H9 (cell line): Measurements from ENCODE around the gene ASPHD1. TPM values are rescaled to one million over a fixed set of nuclear protein-coding genes. Genes with fewer than 3 reads are reported as not detected.
A peak's percentile ranks its signal among the peaks of the same experiment; 100 is the strongest.

Source experiments
- DNase-seq: peaks from one replicate; pipeline ENCODE4 v3.0.0-alpha.2; 2017
- H2AFZ ChIP-seq: one replicate; pipeline ENCODE4 v1.6.1; 2013; ENCODE audit warnings: mild to moderate bottlenecking, low read length, control low read depth, moderate library complexity
- H2AK5ac ChIP-seq: 2 replicates; pipeline ENCODE4 v1.6.1; 2013; ENCODE audit warnings: low read length, control low read depth, mixed read lengths; ENCODE audit not compliant: insufficient read length
- H2BK120ac ChIP-seq: one replicate; pipeline ENCODE4 v1.6.1; 2013; ENCODE audit warnings: low read depth, mild to moderate bottlenecking, low read length, control low read depth, inconsistent platforms; ENCODE audit not compliant: poor library complexity, severe bottlenecking
- H2BK12ac ChIP-seq: 2 replicates; pipeline ENCODE4 v1.6.1; 2013; ENCODE audit warnings: low read length, control low read depth, mixed read lengths, low read depth; ENCODE audit not compliant: insufficient read length
- H2BK15ac ChIP-seq: 2 replicates; pipeline ENCODE4 v1.6.1; 2013; ENCODE audit warnings: low read depth, low read length, control low read depth
- H2BK20ac ChIP-seq: one replicate; pipeline ENCODE4 v1.6.1; 2013; ENCODE audit warnings: low read depth, mild to moderate bottlenecking, low read length, control low read depth, inconsistent platforms; ENCODE audit not compliant: poor library complexity, severe bottlenecking
- H2BK5ac ChIP-seq: 2 replicates; pipeline ENCODE4 v1.6.1; 2013; ENCODE audit warnings: low read length, control low read depth, mixed read lengths; ENCODE audit not compliant: insufficient read length
- H3K14ac ChIP-seq: 2 replicates; pipeline ENCODE4 v1.6.1; 2013; ENCODE audit warnings: low read length, control low read depth; ENCODE audit not compliant: insufficient read depth
- H3K18ac ChIP-seq: 2 replicates; pipeline ENCODE4 v1.6.1; 2013; ENCODE audit warnings: low read depth, mild to moderate bottlenecking, mixed read lengths, low read length, control low read depth; ENCODE audit not compliant: insufficient read length
- H3K23ac ChIP-seq: 2 replicates; pipeline ENCODE4 v1.6.1; 2013; ENCODE audit warnings: low read length, control low read depth, mixed read lengths, low read depth; ENCODE audit not compliant: insufficient read length
- H3K23me2 ChIP-seq: 2 replicates; pipeline ENCODE4 v1.6.1; 2013; ENCODE audit warnings: low read depth, mild to moderate bottlenecking, mixed read lengths, low read length, control low read depth; ENCODE audit not compliant: insufficient read length, poor library complexity, severe bottlenecking
- H3K27ac ChIP-seq: 2 replicates; pipeline ENCODE4 v1.5.1; 2013; ENCODE audit warnings: low read length, control low read depth, mixed read lengths, low read depth; ENCODE audit not compliant: insufficient read length
- H3K27me3 ChIP-seq: 2 replicates; pipeline ENCODE4 v1.6.1; 2013; ENCODE audit warnings: low read length, control low read depth, inconsistent platforms; ENCODE audit not compliant: insufficient read depth
- H3K4ac ChIP-seq: 2 replicates; pipeline ENCODE4 v1.6.1; 2013; ENCODE audit warnings: low read depth, mild to moderate bottlenecking, control low read depth, inconsistent platforms, low read length, moderate library complexity
- H3K4me1 ChIP-seq: 2 replicates; pipeline ENCODE4 v1.6.1; 2013; ENCODE audit warnings: low read length, control low read depth, inconsistent platforms; ENCODE audit not compliant: insufficient read depth
- H3K4me2 ChIP-seq: 2 replicates; pipeline ENCODE4 v1.6.1; 2013; ENCODE audit warnings: low read length, control low read depth, mixed read lengths; ENCODE audit not compliant: insufficient read length, insufficient read depth
- H3K56ac ChIP-seq: 2 replicates; pipeline ENCODE4 v1.6.1; 2013; ENCODE audit warnings: low read depth, mild to moderate bottlenecking, mixed read lengths, low read length, control low read depth; ENCODE audit not compliant: insufficient read length
- H3K79me1 ChIP-seq: 2 replicates; pipeline ENCODE4 v1.6.1; 2013; ENCODE audit warnings: low read depth, mild to moderate bottlenecking, moderate library complexity, low read length, control low read depth, inconsistent platforms; ENCODE audit not compliant: insufficient read depth, poor library complexity, severe bottlenecking
- H3K79me2 ChIP-seq: 2 replicates; pipeline ENCODE4 v1.6.1; 2013; ENCODE audit warnings: low read length, control low read depth, inconsistent platforms; ENCODE audit not compliant: insufficient read depth
- H3K9ac ChIP-seq: 2 replicates; pipeline ENCODE4 v1.6.1; 2013; ENCODE audit warnings: low read length, control low read depth, mixed read lengths; ENCODE audit not compliant: insufficient read length; ENCODE audit errors: extremely low read depth
- H3K9me3 ChIP-seq: one replicate; pipeline ENCODE4 v1.6.1; 2013; ENCODE audit warnings: low read depth, low read length, inconsistent platforms; ENCODE audit not compliant: control insufficient read depth
- H3T11ph ChIP-seq: one replicate; pipeline ENCODE4 v1.6.1; 2013; ENCODE audit warnings: mild to moderate bottlenecking, low read length, control low read depth, inconsistent platforms
- H4K20me1 ChIP-seq: one replicate; pipeline ENCODE4 v1.6.1; 2013; ENCODE audit not compliant: control insufficient read depth, insufficient read length, insufficient read depth
- H4K5ac ChIP-seq: 2 replicates; pipeline ENCODE4 v1.6.1; 2013; ENCODE audit warnings: low read depth, mild to moderate bottlenecking, mixed read lengths, low read length, control low read depth; ENCODE audit not compliant: insufficient read length
- H4K8ac ChIP-seq: replicated peaks from 2 replicates; pipeline ENCODE4 v1.6.1; 2013; ENCODE audit warnings: low read length, control low read depth, mixed read lengths, low read depth; ENCODE audit not compliant: insufficient read length
- H4K91ac ChIP-seq: 2 replicates; pipeline ENCODE4 v1.6.1; 2013; ENCODE audit warnings: low read depth, mild to moderate bottlenecking, moderate library complexity, mixed read lengths, low read length, control low read depth; ENCODE audit not compliant: insufficient read length
- H3K27ac Mint-ChIP-seq, 3 experiments: 2 replicates in 2 of 3; 3 replicates in 1 of 3; pipeline ENCODE4 v1.8.0; 2020 to 2021; ENCODE audit warnings: mixed read lengths in 3 of 3, mild to moderate bottlenecking in 1 of 3, moderate library complexity in 1 of 3
- H3K27me3 Mint-ChIP-seq: 2 replicates; pipeline ENCODE4 v1.8.0; 2021; ENCODE audit warnings: low read depth, mild to moderate bottlenecking, moderate library complexity, mixed read lengths
- H3K36me3 Mint-ChIP-seq, 3 experiments: 2 replicates in 2 of 3; 3 replicates in 1 of 3; pipeline ENCODE4 v1.8.0; 2020 to 2021; ENCODE audit warnings: low read depth in 3 of 3, mixed read lengths in 3 of 3; ENCODE audit not compliant: insufficient read depth in 1 of 3
- H3K4me1 Mint-ChIP-seq, 2 experiments: 2 replicates each; pipeline ENCODE4 v1.8.0; 2020; ENCODE audit warnings: mixed read lengths in 2 of 2
- H3K4me3 Mint-ChIP-seq, 2 experiments: 2 replicates in 1 of 2; 3 replicates in 1 of 2; pipeline ENCODE4 v1.8.0; 2020 to 2021; ENCODE audit warnings: mild to moderate bottlenecking in 2 of 2, mixed read lengths in 2 of 2, moderate library complexity in 1 of 2
- H3K9me3 Mint-ChIP-seq, 2 experiments: 2 replicates in 1 of 2; 3 replicates in 1 of 2; pipeline ENCODE4 v1.8.0; 2020; ENCODE audit warnings: mild to moderate bottlenecking in 2 of 2, mixed read lengths in 2 of 2, moderate library complexity in 1 of 2
- CTCF ChIP-seq: fragments of 200-600 bp; sonication (generic); conservative IDR thresholded peaks from 3 replicates; pipeline ENCODE4 v1.8.0; 2021; ENCODE audit warnings: antibody characterized with exemption, mild to moderate bottlenecking
- WGBS: extraction: QIAGEN DNeasy Blood & Tissue Kit; methylation state at CpG from one replicate; pipeline ENCODE4 v1.1.7; 2013; ENCODE audit warnings: missing lambda C conversion rate, low lambda C conversion rate, mixed read lengths; ENCODE audit not compliant: insufficient read length; ENCODE audit errors: extremely low coverage; 5-methylcytosine and 5-hydroxymethylcytosine counted together
- total RNA-seq: library from RNA; stranded (reverse); gene quantifications from 2 replicates; pipeline ENCODE4 v1.2.1, GENCODE V29; 2021

ASPHD1 gene
- total RNA-seq, 1 experiment from 2014 or later: 16.7 TPM

GRCh38 chr16:29896841-29897240, 3.4 kb upstream of the ASPHD1 start:
- H3K23ac ChIP-seq: no peak overlapping the region
- Mint-ChIP-seq H3K36me3 (peaks cover 9 to 28% (median 23%) of the 10 kb centered on the region in 3 experiments; a peak in 6 of 7 replicates), H3K4me1 (peaks cover 24 to 27% of the 10 kb centered on the region in 2 experiments), H3K9me3 (no peaks in the 10 kb centered on the region; a peak in 1 of 5 replicates), H3K27me3 (no peaks in the 10 kb centered on the region), H3K27ac (no peak overlapping the region), H3K4me3 (peak overlapping the region in 1 of 2 experiments; percentile 61; a peak in 3 of 5 replicates)
- H2BK5ac ChIP-seq: no peak overlapping the region
- H3K56ac ChIP-seq: no peak overlapping the region
- TF ChIP-seq CTCF: no peak
- no peaks in the 10 kb centered on the region for H3K27me3 ChIP-seq
- H2AFZ ChIP-seq: no peak overlapping the region
- no CpG with 5 or more reads among the region's 15 CpGs for WGBS
- no peak overlapping the region for H2BK15ac ChIP-seq
- no peak for DNase-seq
- H4K91ac ChIP-seq: no peak overlapping the region
- no peaks in the 10 kb centered on the region; the same call in 1 of the 2 replicates for H3K79me2 ChIP-seq
- H2BK20ac ChIP-seq: no peak overlapping the region
- no peak overlapping the region for H3K9ac ChIP-seq
- peaks cover 1% of the 10 kb centered on the region for H3K4me1 ChIP-seq
- H4K5ac ChIP-seq: no peak overlapping the region
- H3K9me3 ChIP-seq: no peaks in the 10 kb centered on the region
- no peaks in the 10 kb centered on the region for H4K20me1 ChIP-seq
- H3T11ph ChIP-seq: no peak overlapping the region
- no peak overlapping the region for H2BK120ac ChIP-seq
- no peak overlapping the region for H3K18ac ChIP-seq
- no peak overlapping the region for H2BK12ac ChIP-seq
- H3K79me1 ChIP-seq: peaks cover 2% of the 10 kb centered on the region
- H3K4me2 ChIP-seq: no peak overlapping the region
- H3K4ac ChIP-seq: no peak overlapping the region
- no peak overlapping the region for H4K8ac ChIP-seq
- H3K23me2 ChIP-seq: peaks cover 25% of the 10 kb centered on the region
- H3K14ac ChIP-seq: no peak overlapping the region
- H2AK5ac ChIP-seq: no peak overlapping the region
- no peak overlapping the region for H3K27ac ChIP-seq
